ENCODE results near the gene OR5M10. TPM values are rescaled to one million over a fixed set of nuclear protein-coding genes. Genes with fewer than 3 reads are reported as not detected.
A peak's percentile ranks its signal among the peaks of the same experiment; 100 is the strongest.

OR5M10 gene
- polyA plus RNA-seq, 2 of the 4 experiments (the other 2 are of a cell fraction) = not detected

- H3K4me2 ChIP-seq = no peak overlapping the region
- no peak for TF ChIP-seq RARB (CRISPR knock-in tag; IDR thresholded peaks at IDR 0.05)
- peak; percentile 83 for TF ChIP-seq NFE2L2 (conservative IDR thresholded peaks at IDR 0.05; ENCODE audit: low read length)
- TF ChIP-seq, protein P1, sequence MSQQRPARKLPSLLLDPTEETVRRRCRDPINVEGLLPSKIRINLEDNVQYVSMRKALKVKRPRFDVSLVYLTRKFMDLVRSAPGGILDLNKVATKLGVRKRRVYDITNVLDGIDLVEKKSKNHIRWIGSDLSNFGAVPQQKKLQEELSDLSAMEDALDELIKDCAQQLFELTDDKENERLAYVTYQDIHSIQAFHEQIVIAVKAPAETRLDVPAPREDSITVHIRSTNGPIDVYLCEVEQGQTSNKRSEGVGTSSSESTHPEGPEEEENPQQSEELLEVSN (IDR thresholded peaks at IDR 0.05; ENCODE audit: borderline replicate concordance, low read depth) = no peak
- TF ChIP-seq MAFK (IDR thresholded peaks at IDR 0.05; ENCODE audit: partially characterized antibody) = peak; percentile 31
- ATAC-seq = no peak
- no peak for DNase-seq (ENCODE audit: low read depth in 1 of 2, low spot score in 1 of 2)
- no peak for FAIRE-seq
- H3K27ac ChIP-seq = no peak overlapping the region
- CTCF ChIA-PET = no interaction called here
- no peaks in the 10 kb centered on the region for H3K4me1 ChIP-seq
- no peaks in the 10 kb centered on the region for H3K9me3 ChIP-seq
- POLR2A ChIA-PET = no interaction called here
- 76% methylated on average over 1 of the region's 1 CpG for WGBS (ENCODE audit: missing lambda C conversion rate)
- H3K4me3 ChIP-seq = no peak overlapping the region
Observed at GRCh38 chr11:56543739-56544138, 33.8 kb downstream of the OR5M10 start.

DNA sequence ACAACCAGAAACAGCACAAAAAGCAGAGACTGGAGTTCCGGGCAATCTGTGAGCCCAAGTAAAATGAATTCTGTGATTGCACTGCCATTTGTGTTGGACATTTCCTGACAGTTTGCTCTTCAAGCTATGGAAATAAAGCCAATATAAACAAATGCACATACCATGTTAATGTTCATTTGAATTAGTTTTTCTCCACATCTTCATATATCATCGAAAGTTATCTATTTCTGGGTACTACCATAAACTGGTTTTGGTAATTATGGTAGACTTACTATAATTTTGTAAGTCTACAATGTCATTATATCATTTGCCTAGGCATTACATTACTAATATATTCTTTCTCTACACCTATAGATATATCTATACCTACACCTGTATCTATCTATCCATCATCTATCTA lies 34.4 kb downstream of the OR5M10 start, which contains the start of gene OR5M11:
OR5M11 (minus strand) TSS at position 101 of the 400 bp plus-strand sequence; CDS start at position 101, 0 bp downstream.
- Histone ChIP-seq H3K4me2 (no peak within 1 kb of the TSS), H3K4me3 (no peak within 1 kb of the TSS), H3K9me3 (no peaks in the 10 kb centered on the region), H3K27ac (no peak within 1 kb of the TSS), H3K4me1 (no peaks in the 10 kb centered on the region)
- 30% methylated on average over 2 of the region's 2 CpGs for WGBS (ENCODE audit: missing lambda C conversion rate)
- TF ChIP-seq CEBPB (IDR thresholded peaks at IDR 0.05) = no peak
- no peak for TF ChIP-seq HDAC2 (IDR thresholded peaks at IDR 0.05)
- no peak for TF ChIP-seq MAX (IDR thresholded peaks at IDR 0.05)
- TF ChIP-seq SMC3 (IDR thresholded peaks at IDR 0.05) = no peak
- no peak for TF ChIP-seq ZC3H11A (IDR thresholded peaks at IDR 0.05)
- TF ChIP-seq, protein P2, sequence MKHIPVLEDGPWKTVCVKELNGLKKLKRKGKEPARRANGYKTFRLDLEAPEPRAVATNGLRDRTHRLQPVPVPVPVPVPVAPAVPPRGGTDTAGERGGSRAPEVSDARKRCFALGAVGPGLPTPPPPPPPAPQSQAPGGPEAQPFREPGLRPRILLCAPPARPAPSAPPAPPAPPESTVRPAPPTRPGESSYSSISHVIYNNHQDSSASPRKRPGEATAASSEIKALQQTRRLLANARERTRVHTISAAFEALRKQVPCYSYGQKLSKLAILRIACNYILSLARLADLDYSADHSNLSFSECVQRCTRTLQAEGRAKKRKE (CRISPR knock-in tag; IDR thresholded peaks at IDR 0.05; ENCODE audit: low read depth) = no peak
- TF ChIP-seq, protein P3, sequence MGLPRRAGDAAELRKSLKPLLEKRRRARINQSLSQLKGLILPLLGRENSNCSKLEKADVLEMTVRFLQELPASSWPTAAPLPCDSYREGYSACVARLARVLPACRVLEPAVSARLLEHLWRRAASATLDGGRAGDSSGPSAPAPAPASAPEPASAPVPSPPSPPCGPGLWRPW (IDR thresholded peaks at IDR 0.05) = no peak
- no peak for TF ChIP-seq EHMT2 (IDR thresholded peaks at IDR 0.05; ENCODE audit: low read depth)
- no peak for TF ChIP-seq RFX5 (IDR thresholded peaks at IDR 0.05)
- TF ChIP-seq, protein P1 (IDR thresholded peaks at IDR 0.05; ENCODE audit: borderline replicate concordance, low read depth) = no peak
- TF ChIP-seq, protein P4, sequence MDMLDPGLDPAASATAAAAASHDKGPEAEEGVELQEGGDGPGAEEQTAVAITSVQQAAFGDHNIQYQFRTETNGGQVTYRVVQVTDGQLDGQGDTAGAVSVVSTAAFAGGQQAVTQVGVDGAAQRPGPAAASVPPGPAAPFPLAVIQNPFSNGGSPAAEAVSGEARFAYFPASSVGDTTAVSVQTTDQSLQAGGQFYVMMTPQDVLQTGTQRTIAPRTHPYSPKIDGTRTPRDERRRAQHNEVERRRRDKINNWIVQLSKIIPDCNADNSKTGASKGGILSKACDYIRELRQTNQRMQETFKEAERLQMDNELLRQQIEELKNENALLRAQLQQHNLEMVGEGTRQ (IDR thresholded peaks at IDR 0.05) = no peak
- TF ChIP-seq BHLHE40 (IDR thresholded peaks at IDR 0.05; ENCODE audit: low read depth, low read length) = no peak
- no peak for TF ChIP-seq KDM1A (IDR thresholded peaks at IDR 0.05; ENCODE audit: low read depth)
- TF ChIP-seq MYC (IDR thresholded peaks at IDR 0.05; ENCODE audit: borderline replicate concordance, low read length) = no peak
- TF ChIP-seq HEYL (CRISPR knock-in tag; IDR thresholded peaks at IDR 0.05) = no peak
- ATAC-seq (no peak), FAIRE-seq (no peak), DNase-seq (ENCODE audit: low read depth in 1 of 2, low spot score in 1 of 2) (no peak)
- POLR2A ChIA-PET = no interaction called here
- CTCF ChIA-PET = no interaction called here

DNA sequence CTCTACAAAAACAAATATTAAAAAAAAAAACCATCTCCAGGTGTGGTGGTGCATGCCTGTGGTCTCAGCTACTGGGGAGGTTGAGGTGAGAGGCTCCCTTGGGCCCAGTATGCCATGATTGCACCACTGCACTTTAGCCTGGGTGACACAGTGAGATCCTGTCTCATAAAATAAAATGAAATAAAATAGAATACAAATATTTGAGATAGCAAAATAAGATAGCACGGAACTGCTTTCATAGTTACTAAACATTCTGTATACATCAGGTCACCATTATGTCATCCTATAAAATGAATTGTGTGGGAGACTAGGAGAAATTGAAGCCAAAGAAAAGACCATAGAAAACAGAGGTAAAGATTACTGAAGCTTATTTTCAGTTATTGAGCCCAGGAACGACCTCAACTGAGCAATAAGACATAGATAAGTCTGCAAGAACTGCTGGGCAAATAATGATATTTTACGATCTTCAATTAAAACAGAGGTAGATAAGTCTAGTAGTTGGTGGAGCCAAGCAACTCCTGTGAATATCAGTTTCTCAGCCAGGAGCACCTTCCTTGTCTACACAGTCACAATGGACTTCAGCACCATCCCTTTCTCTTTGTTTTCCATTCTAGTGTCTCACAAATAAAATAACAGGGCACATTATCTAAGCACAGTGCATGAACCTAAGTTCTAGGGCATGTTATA lies 44.3 kb downstream of the OR5M10 start:
- Histone ChIP-seq H3K27ac (no peak overlapping the region), H3K9me3 (no peaks in the 10 kb centered on the region), H3K4me2 (no peak overlapping the region), H3K4me1 (no peaks in the 10 kb centered on the region), H3K4me3 (no peak overlapping the region)
- DNase-seq (ENCODE audit: low read depth in 1 of 2, low spot score in 1 of 2) (no peak), ATAC-seq (no peak), FAIRE-seq (no peak)
- ChIA-PET POLR2A (no interaction called here), CTCF (no interaction called here)
- 5% methylated on average over 3 of the region's 3 CpGs for WGBS (ENCODE audit: missing lambda C conversion rate)
- TF ChIP-seq CBX8 (IDR thresholded peaks at IDR 0.05) (no peak), HOXB5 (CRISPR knock-in tag; IDR thresholded peaks at IDR 0.05) (no peak), GATA3 (IDR thresholded peaks at IDR 0.05; ENCODE audit: borderline replicate concordance) (no peak), FOSB (CRISPR knock-in tag; IDR thresholded peaks at IDR 0.05) (no peak), HOXA7 (CRISPR knock-in tag; IDR thresholded peaks at IDR 0.05) (no peak), MYC (IDR thresholded peaks at IDR 0.05; ENCODE audit: borderline replicate concordance, low read length) (no peak), EP300 (IDR thresholded peaks at IDR 0.05) (no peak), JUNB (IDR thresholded peaks at IDR 0.05) (no peak), POLR2AphosphoS2 (conservative IDR thresholded peaks at IDR 0.05; ENCODE audit: low read length) (no peak), HOXB13 (CRISPR knock-in tag; IDR thresholded peaks at IDR 0.05; ENCODE audit: low read depth) (no peak), REST (IDR thresholded peaks at IDR 0.05) (no peak), SREBF2 (IDR thresholded peaks at IDR 0.05) (no peak), ZNF302 (CRISPR knock-in tag; IDR thresholded peaks at IDR 0.05) (no peak)

All from A549 (cell line).